Ramos (cell line): Measurements from ENCODE around the gene SMIM32.

Source experiments
- in situ Hi-C: fragments of 300-500 bp; cut with MboI; formaldehyde crosslinking; loops from one replicate; pipeline ENCODE4 v1.14.3; 2022; ENCODE audit warnings: low sequenced_read_pairs; ENCODE audit not compliant: unreplicated experiment

SMIM32 gene

GRCh38 chr5:136192015-136192525 lies 892 bp downstream of the SMIM32 start:
- in situ Hi-C loops: no loop called here

GRCh38 chr5:136191304-136192014 lies 1.5 kb downstream of the SMIM32 start:
- in situ Hi-C loops: no loop called here

GRCh38 chr5:136190904-136191303 lies 2.1 kb downstream of the SMIM32 start:
- in situ Hi-C loops: no loop called here

GRCh38 chr5:136190091-136190720 lies 2.8 kb downstream of the SMIM32 start:
- in situ Hi-C loops: no loop called here

- in situ Hi-C loops: no loop called here
Observed at GRCh38 chr5:136188859-136189258, 4.1 kb downstream of the SMIM32 start.

GRCh38 chr5:136186796-136187195 lies 6.2 kb downstream of the SMIM32 start:
- in situ Hi-C loops: no loop called here

- in situ Hi-C loops: no loop called here
Observed at GRCh38 chr5:136185974-136186665, 6.8 kb downstream of the SMIM32 start.

GRCh38 chr5:136182618-136183017 lies 10.3 kb downstream of the SMIM32 start:
- in situ Hi-C loops: no loop called here

GRCh38 chr5:136174021-136174659 lies 18.8 kb downstream of the SMIM32 start:
- in situ Hi-C loops: no loop called here

GRCh38 chr5:136169218-136169617 lies 23.7 kb downstream of the SMIM32 start:
- in situ Hi-C loops: no loop called here

GRCh38 chr5:136166909-136167308 lies 26.1 kb downstream of the SMIM32 start:
- in situ Hi-C loops: no loop called here

- in situ Hi-C loops: no loop called here
Observed at GRCh38 chr5:136164226-136164625, 28.7 kb downstream of the SMIM32 start.

GRCh38 chr5:136162008-136162407 lies 31.0 kb downstream of the SMIM32 start:
- in situ Hi-C loops: no loop called here

GRCh38 chr5:136159457-136159856 lies 33.5 kb downstream of the SMIM32 start:
- in situ Hi-C loops: no loop called here

- in situ Hi-C loops: no loop called here
Observed at GRCh38 chr5:136157514-136157913, 35.4 kb downstream of the SMIM32 start.

- in situ Hi-C loops: no loop called here
Observed at GRCh38 chr5:136155761-136156160, 37.2 kb downstream of the SMIM32 start.

GRCh38 chr5:136155078-136155477 lies 37.9 kb downstream of the SMIM32 start:
- in situ Hi-C loops: no loop called here

GRCh38 chr5:136153581-136154236 lies 39.3 kb downstream of the SMIM32 start:
- in situ Hi-C loops: no loop called here

- in situ Hi-C loops: no loop called here
Observed at GRCh38 chr5:136149891-136150290, 43.1 kb downstream of the SMIM32 start.

- in situ Hi-C loops: no loop called here
Observed at GRCh38 chr5:136147632-136148031, 45.3 kb downstream of the SMIM32 start.
